ENCODE data around the gene MAML2.

- TF ChIP-seq CTCF (IDR thresholded peaks at IDR 0.05) (no peak), POLR2A (IDR thresholded peaks at IDR 0.05) (no peak)
These were observed 63.7 kb downstream of the MAML2 start for GRCh38 chr11:96279018-96279895.
